ENCODE results near the gene CEMIP.

DNA sequence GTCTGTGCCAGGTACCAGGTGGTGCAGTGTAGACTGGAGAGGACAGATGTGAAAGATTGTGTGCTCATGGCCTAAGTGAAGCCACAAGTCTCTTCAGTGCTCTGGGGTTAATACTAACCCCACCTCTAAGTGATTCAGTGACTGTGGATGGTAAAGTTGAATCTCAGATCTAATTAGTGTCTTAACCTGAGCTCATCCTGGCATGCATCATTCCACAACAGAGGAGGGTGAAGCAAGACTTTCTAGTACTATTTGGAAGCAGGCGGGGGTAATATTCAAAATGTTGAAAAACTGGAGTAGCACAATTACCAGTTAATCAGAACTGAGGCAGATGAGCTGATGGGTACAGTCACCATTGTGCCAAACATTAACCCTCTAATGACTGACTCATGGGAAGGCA is 213.3 kb downstream of the CEMIP start:
- no peak for TF ChIP-seq EZH2 (optimal IDR thresholded peaks at IDR 0.05; ENCODE audit: low read depth, low read length)
- TF ChIP-seq, protein P1, sequence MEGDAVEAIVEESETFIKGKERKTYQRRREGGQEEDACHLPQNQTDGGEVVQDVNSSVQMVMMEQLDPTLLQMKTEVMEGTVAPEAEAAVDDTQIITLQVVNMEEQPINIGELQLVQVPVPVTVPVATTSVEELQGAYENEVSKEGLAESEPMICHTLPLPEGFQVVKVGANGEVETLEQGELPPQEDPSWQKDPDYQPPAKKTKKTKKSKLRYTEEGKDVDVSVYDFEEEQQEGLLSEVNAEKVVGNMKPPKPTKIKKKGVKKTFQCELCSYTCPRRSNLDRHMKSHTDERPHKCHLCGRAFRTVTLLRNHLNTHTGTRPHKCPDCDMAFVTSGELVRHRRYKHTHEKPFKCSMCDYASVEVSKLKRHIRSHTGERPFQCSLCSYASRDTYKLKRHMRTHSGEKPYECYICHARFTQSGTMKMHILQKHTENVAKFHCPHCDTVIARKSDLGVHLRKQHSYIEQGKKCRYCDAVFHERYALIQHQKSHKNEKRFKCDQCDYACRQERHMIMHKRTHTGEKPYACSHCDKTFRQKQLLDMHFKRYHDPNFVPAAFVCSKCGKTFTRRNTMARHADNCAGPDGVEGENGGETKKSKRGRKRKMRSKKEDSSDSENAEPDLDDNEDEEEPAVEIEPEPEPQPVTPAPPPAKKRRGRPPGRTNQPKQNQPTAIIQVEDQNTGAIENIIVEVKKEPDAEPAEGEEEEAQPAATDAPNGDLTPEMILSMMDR (IDR thresholded peaks at IDR 0.05; ENCODE audit: low read length): no peak

Data from MM.1S (cell line).